ENCODE data around the gene PRR16.

The PRR16 gene

GRCh38 chr5:120517607-120518252 is 53.6 kb downstream of the PRR16 start:
- CTCF ChIA-PET: interaction anchor here (0.7 kb wide), 1 partner anchor 14 kb away, joined by 4 read pairs; no protein-coding TSS in a partner anchor

GRCh38 chr5:120518581-120518980 is 54.5 kb downstream of the PRR16 start:
- no peak for DNase-seq (ENCODE audit: extremely low spot score)
- ChIA-PET POLR2A (no interaction called here), CTCF (interaction anchor here (0.7 kb wide), 1 partner anchor 13 kb away, joined by 4 read pairs; no protein-coding TSS in a partner anchor)
- TF ChIP-seq CTBP1 (IDR thresholded peaks at IDR 0.05; ENCODE audit: borderline replicate concordance): no peak

More at GRCh38 chr5:120517607-120518252, 53.6 kb downstream of the PRR16 start:
- POLR2A ChIA-PET: no interaction called here
- DNase-seq (ENCODE audit: extremely low spot score): no peak
- no peak for TF ChIP-seq ELF4 (IDR thresholded peaks at IDR 0.05)
- TF ChIP-seq HDGF (IDR thresholded peaks at IDR 0.05; ENCODE audit: borderline replicate concordance): no peak
- TF ChIP-seq NFRKB (IDR thresholded peaks at IDR 0.05): no peak
- no peak for TF ChIP-seq TARDBP (IDR thresholded peaks at IDR 0.05)

GRCh38 chr5:120527251-120527650 is 63.2 kb downstream of the PRR16 start:
- no peak for DNase-seq (ENCODE audit: extremely low spot score)
- ChIA-PET CTCF (no interaction called here), POLR2A (no interaction called here)
- TF ChIP-seq ZNF384 (IDR thresholded peaks at IDR 0.05) (no peak), CTBP1 (IDR thresholded peaks at IDR 0.05; ENCODE audit: borderline replicate concordance) (no peak), NFRKB (IDR thresholded peaks at IDR 0.05) (no peak), ARNT (IDR thresholded peaks at IDR 0.05) (no peak), SP1 (IDR thresholded peaks at IDR 0.05) (no peak), HDGF (IDR thresholded peaks at IDR 0.05; ENCODE audit: borderline replicate concordance) (no peak), L3MBTL2 (conservative IDR thresholded peaks at IDR 0.05) (no peak), FOXM1 (IDR thresholded peaks at IDR 0.05; ENCODE audit: borderline replicate concordance) (no peak), TARDBP (IDR thresholded peaks at IDR 0.05) (no peak), SUZ12 (IDR thresholded peaks at IDR 0.05) (no peak), PKNOX1 (IDR thresholded peaks at IDR 0.05) (no peak)

- POLR2A ChIA-PET: no interaction called here
- no peak for DNase-seq (ENCODE audit: extremely low spot score)
- TF ChIP-seq PKNOX1 (IDR thresholded peaks at IDR 0.05): no peak
- TF ChIP-seq CTBP1 (IDR thresholded peaks at IDR 0.05; ENCODE audit: borderline replicate concordance): no peak
- TF ChIP-seq BHLHE40 (IDR thresholded peaks at IDR 0.05; ENCODE audit: borderline replicate concordance): no peak
- TF ChIP-seq FOXA1 (IDR thresholded peaks at IDR 0.05): no peak
- no peak for TF ChIP-seq L3MBTL2 (conservative IDR thresholded peaks at IDR 0.05)
- no peak for TF ChIP-seq ELF4 (IDR thresholded peaks at IDR 0.05)
- TF ChIP-seq HDGF (IDR thresholded peaks at IDR 0.05; ENCODE audit: borderline replicate concordance): no peak
- no peak for TF ChIP-seq ARNT (IDR thresholded peaks at IDR 0.05)
- no peak for TF ChIP-seq SP1 (IDR thresholded peaks at IDR 0.05)
- TF ChIP-seq NFRKB (IDR thresholded peaks at IDR 0.05): no peak
- TF ChIP-seq TARDBP (IDR thresholded peaks at IDR 0.05): no peak
- TF ChIP-seq SUZ12 (IDR thresholded peaks at IDR 0.05): no peak
- no peak for TF ChIP-seq FOXK2 (IDR thresholded peaks at IDR 0.05)
- no peak for TF ChIP-seq ZNF384 (IDR thresholded peaks at IDR 0.05)
- no peak for TF ChIP-seq FOXM1 (IDR thresholded peaks at IDR 0.05; ENCODE audit: borderline replicate concordance)
- no peak for TF ChIP-seq LEF1 (IDR thresholded peaks at IDR 0.05; ENCODE audit: borderline replicate concordance)
- CTCF ChIA-PET: no interaction called here
Measured at GRCh38 chr5:120528609-120529008, 64.5 kb downstream of the PRR16 start.

GRCh38 chr5:120529386-120529785 is 65.3 kb downstream of the PRR16 start:
- ChIA-PET POLR2A (no interaction called here), CTCF (no interaction called here)
- TF ChIP-seq HDGF (IDR thresholded peaks at IDR 0.05; ENCODE audit: borderline replicate concordance): no peak
- no peak for TF ChIP-seq FOXA1 (IDR thresholded peaks at IDR 0.05)
- TF ChIP-seq ZNF384 (IDR thresholded peaks at IDR 0.05): no peak
- TF ChIP-seq FOXK2 (IDR thresholded peaks at IDR 0.05): no peak
- no peak for TF ChIP-seq LEF1 (IDR thresholded peaks at IDR 0.05; ENCODE audit: borderline replicate concordance)
- no peak for TF ChIP-seq SUZ12 (IDR thresholded peaks at IDR 0.05)
- TF ChIP-seq PKNOX1 (IDR thresholded peaks at IDR 0.05): no peak
- no peak for TF ChIP-seq BHLHE40 (IDR thresholded peaks at IDR 0.05; ENCODE audit: borderline replicate concordance)
- no peak for TF ChIP-seq FOXM1 (IDR thresholded peaks at IDR 0.05; ENCODE audit: borderline replicate concordance)
- TF ChIP-seq ARNT (IDR thresholded peaks at IDR 0.05): no peak
- TF ChIP-seq L3MBTL2 (conservative IDR thresholded peaks at IDR 0.05): no peak
- TF ChIP-seq TARDBP (IDR thresholded peaks at IDR 0.05): no peak
- no peak for TF ChIP-seq CTBP1 (IDR thresholded peaks at IDR 0.05; ENCODE audit: borderline replicate concordance)
- TF ChIP-seq NFRKB (IDR thresholded peaks at IDR 0.05): no peak
- DNase-seq (ENCODE audit: extremely low spot score): no peak

GRCh38 chr5:120531215-120531614 is 67.1 kb downstream of the PRR16 start:
- ChIA-PET POLR2A (no interaction called here), CTCF (interaction anchor here (0.6 kb wide), 1 partner anchor 13 kb away, joined by 4 read pairs; no protein-coding TSS in a partner anchor)
- DNase-seq (ENCODE audit: extremely low spot score): no peak
- TF ChIP-seq L3MBTL2 (conservative IDR thresholded peaks at IDR 0.05) (no peak), ELF4 (IDR thresholded peaks at IDR 0.05) (no peak), FOXM1 (IDR thresholded peaks at IDR 0.05; ENCODE audit: borderline replicate concordance) (no peak), TARDBP (IDR thresholded peaks at IDR 0.05) (no peak), ZNF384 (IDR thresholded peaks at IDR 0.05) (no peak), SP1 (IDR thresholded peaks at IDR 0.05) (no peak), NFRKB (IDR thresholded peaks at IDR 0.05) (no peak), BHLHE40 (IDR thresholded peaks at IDR 0.05; ENCODE audit: borderline replicate concordance) (no peak), SUZ12 (IDR thresholded peaks at IDR 0.05) (no peak)

Data from HEK293T (cell line).